Activated T-helper 2 cell treated with anti-CD3 and anti-CD28 coated beads, Interferon-gamma antibody, Interleukin-2, Interleukin-4, amounts not matched to agents 10 μg/mL and 5 μg/mL and 100 μg/mL, durations not matched to agents 14 hours and 24 hours and 36 hours (primary cell): ENCODE data around the gene DDX49. TPM values are rescaled to one million over a fixed set of nuclear protein-coding genes. Genes with fewer than 3 reads are reported as not detected.
"Not testable (repeated sequence)": the region's sequence is repeated elsewhere in the genome, so short reads cannot be mapped to it uniquely, and the experiment has no call there.

Experiments used
- DNase-seq: peaks from one replicate; pipeline ENCODE4 v3.0.0; 2021; ENCODE audit warnings: low spot score
- H3K27ac Mint-ChIP-seq: one replicate; pipeline ENCODE4 v1.8.0; 2021; ENCODE audit warnings: mixed read lengths
- H3K27me3 Mint-ChIP-seq: one replicate; pipeline ENCODE4 v1.8.0; 2021; ENCODE audit warnings: low read depth, mixed read lengths
- H3K36me3 Mint-ChIP-seq: one replicate; pipeline ENCODE4 v1.8.0; 2021; ENCODE audit warnings: low read depth, mixed read lengths
- H3K4me1 Mint-ChIP-seq: one replicate; pipeline ENCODE4 v1.8.0; 2021; ENCODE audit warnings: low read depth, mixed read lengths
- H3K4me3 Mint-ChIP-seq: one replicate; pipeline ENCODE4 v1.8.0; 2021; ENCODE audit warnings: low read depth, mild to moderate bottlenecking, moderate library complexity, mixed read lengths
- H3K9me3 Mint-ChIP-seq: one replicate; pipeline ENCODE4 v1.8.0; 2021; ENCODE audit warnings: mixed read lengths
- intact Hi-C: fragments of 100-400 bp; cut with micrococcal nuclease; formaldehyde crosslinking; loops from one replicate; pipeline ENCODE4 v1.15.1; 2023
- total RNA-seq: library from RNA; stranded (reverse); gene quantifications from 2 replicates; pipeline ENCODE4 v1.2.3, GENCODE V29; 2022

The DDX49 gene
- total RNA-seq, 1 donor from 2014 or later: 77.5 TPM

DNA sequence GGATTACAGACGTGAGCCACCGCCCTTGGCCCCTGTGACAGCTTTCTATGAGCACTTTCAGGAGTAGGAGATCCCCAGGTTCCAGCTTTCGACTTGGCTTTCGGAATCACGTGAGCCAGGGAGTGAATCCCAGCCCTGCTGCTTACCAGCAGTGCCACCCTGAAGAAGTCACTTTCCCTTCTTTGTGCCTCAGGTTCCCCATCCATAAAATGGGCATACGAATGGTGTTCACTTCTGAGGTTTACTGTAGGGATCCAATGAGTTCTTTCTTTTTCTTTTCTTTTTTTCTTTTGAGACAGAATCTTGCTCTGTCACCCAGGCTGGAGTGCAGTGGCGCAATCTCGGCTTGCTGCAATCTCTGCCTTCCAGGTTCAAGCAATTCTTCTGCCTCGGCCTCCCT lies 25.8 kb downstream of the DDX49 start:
- DNase-seq: no peak
- H3K27me3 Mint-ChIP-seq: peaks cover 16% of the 10 kb centered on the region
- intact Hi-C loops: no loop called here
- H3K4me1 Mint-ChIP-seq: peaks cover 2% of the 10 kb centered on the region
- H3K36me3 Mint-ChIP-seq: no peaks in the 10 kb centered on the region
- no peak overlapping the region for H3K4me3 Mint-ChIP-seq
- no peaks in the 10 kb centered on the region for H3K9me3 Mint-ChIP-seq
- no peak overlapping the region for H3K27ac Mint-ChIP-seq

DNA sequence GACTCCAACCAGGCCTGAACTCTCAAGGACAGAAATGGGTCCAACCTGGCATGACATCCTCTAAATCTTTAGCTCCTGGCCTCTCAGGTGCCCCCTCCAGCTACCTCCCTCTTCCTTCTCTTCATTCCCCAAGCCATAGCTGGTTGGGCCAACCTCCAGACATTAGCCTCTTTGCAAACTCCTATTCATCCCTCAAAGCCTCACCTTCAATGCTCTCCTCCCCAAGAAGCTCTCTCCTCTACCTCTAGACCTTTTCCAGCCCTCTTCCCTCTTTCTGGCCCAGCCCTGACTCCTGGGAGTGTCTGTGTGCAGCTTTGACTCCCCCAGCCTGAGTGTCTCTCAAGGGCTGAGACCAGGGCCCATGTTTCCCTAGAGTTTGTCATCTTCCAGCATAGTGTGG lies 26.8 kb downstream of the DDX49 start:
- Mint-ChIP-seq H3K27ac (no peak overlapping the region), H3K9me3 (no peaks in the 10 kb centered on the region), H3K4me1 (no peaks in the 10 kb centered on the region), H3K4me3 (no peak overlapping the region), H3K27me3 (peaks cover 13% of the 10 kb centered on the region), H3K36me3 (no peaks in the 10 kb centered on the region)
- intact Hi-C loops: no loop called here
- DNase-seq: no peak

DNA sequence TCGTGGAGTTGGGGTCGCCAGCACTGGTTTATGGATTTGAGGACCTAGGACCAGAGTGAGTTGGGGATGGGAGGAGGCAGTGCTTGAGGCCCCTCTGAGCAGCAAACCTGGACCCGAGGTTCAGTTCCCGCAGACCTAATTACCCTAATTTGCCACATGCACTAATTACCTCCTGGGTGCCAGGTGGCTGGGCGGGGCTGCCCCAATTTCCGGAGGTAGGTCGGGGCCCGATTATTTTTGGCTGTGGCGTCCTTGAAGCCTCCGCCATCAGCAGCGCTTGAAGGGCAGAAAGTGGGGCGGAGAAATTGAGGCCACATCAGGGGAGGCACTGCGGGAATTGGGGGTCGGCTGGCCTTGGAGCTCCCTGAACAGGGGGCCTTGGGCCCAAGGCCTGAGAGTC lies 27.4 kb downstream of the DDX49 start:
- no peak overlapping the region for H3K4me3 Mint-ChIP-seq
- H3K27me3 Mint-ChIP-seq: peaks cover 7% of the 10 kb centered on the region
- intact Hi-C loops: no loop called here
- H3K36me3 Mint-ChIP-seq: no peaks in the 10 kb centered on the region
- no peaks in the 10 kb centered on the region for H3K9me3 Mint-ChIP-seq
- DNase-seq: no peak
- no peak overlapping the region for H3K27ac Mint-ChIP-seq
- no peaks in the 10 kb centered on the region for H3K4me1 Mint-ChIP-seq

DNA sequence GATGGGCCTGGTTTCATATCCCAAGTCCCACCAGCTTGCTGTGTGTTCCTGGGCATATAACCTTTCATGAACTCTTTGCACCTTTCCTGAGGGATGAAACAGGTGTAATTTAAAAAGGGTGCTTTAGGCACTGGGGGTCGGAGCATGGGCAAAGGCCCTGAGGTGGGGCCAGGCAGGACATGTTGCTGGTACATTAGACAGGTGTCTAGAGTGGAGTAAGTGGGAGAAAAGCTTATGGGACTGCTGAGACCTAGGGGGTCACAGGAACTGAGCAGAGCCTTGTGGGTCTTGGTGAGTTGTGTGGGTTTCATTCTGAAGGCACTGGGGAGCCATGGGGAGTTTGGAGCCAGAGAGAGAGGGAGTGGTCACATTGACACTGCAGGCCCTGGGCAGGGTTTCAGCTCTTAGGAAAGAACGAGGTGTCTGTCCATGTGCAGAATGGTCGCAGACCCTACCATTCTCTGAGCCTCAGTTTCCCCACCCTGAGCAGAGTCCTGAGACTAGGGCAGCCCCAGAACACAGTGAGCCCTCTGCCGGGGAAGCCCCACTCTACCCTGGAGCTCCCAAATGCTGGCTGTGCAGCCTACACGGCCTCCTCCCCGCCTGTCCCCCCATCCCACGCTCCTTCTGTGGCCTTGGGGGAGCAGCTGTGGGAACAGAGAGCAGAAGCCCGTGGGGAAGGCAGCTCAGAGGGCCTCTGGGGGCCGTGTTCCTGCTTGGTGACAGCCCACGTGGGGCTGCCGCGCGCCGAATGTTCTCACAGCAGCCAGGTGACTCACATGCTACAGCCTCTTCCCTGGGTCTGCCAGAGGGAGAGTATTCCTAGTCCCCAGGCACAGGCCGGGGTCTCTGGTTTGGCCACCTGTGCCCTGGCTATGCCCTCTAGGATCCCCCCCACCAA lies 28.8 kb downstream of the DDX49 start:
- no peaks in the 10 kb centered on the region for H3K9me3 Mint-ChIP-seq
- H3K4me1 Mint-ChIP-seq: no peaks in the 10 kb centered on the region
- intact Hi-C loops: no loop called here
- no peak overlapping the region for H3K4me3 Mint-ChIP-seq
- H3K36me3 Mint-ChIP-seq: no peaks in the 10 kb centered on the region
- peaks cover 2% of the 10 kb centered on the region for H3K27me3 Mint-ChIP-seq
- no peak overlapping the region for H3K27ac Mint-ChIP-seq
- DNase-seq: no peak

DNA sequence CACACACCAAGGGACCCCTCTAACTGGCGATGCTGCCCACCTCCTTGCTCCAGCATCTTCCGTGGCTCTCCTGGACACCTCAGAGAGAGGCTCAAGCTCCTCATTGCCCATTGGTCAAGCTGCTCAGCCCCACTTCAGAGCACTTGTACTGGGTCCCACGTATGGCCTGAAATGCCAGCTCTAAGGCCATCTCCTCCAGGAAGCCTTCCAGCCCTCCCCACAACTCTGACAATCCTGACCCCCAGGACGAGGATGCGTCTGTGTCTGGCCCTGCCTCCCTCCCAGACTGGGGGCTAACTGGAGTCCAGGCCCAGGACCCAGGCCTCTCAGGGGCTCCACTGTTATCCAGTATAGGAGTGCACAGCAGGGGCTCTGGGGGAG lies 29.5 kb downstream of the DDX49 start:
- H3K27ac Mint-ChIP-seq: no peak overlapping the region
- H3K36me3 Mint-ChIP-seq: no peaks in the 10 kb centered on the region
- H3K4me3 Mint-ChIP-seq: no peak overlapping the region
- DNase-seq: no peak
- H3K4me1 Mint-ChIP-seq: no peaks in the 10 kb centered on the region
- no peaks in the 10 kb centered on the region for H3K9me3 Mint-ChIP-seq
- intact Hi-C loops: no loop called here
- H3K27me3 Mint-ChIP-seq: peaks cover 2% of the 10 kb centered on the region

DNA sequence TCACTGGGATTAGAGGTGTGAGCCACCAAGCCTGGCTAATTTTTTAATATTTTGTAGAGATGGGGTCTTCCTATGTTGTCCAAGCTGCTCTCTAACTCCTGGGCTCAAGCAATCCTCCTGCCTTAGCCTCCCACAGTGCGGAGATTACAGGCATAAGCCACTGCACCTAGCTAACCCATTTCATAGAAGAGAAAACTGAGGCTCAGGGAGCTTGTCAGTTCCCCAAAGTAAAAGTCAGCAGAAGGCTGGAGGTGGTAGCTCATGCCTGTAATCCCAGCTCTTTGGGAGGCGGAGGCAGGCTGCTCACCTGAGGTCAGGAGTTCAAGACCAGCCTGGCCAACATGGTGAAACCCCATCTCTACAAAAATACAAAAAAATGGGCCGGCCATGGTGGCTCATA lies 30.3 kb downstream of the DDX49 start:
- no peak overlapping the region for H3K27ac Mint-ChIP-seq
- no peak for DNase-seq
- H3K36me3 Mint-ChIP-seq: no peaks in the 10 kb centered on the region
- intact Hi-C loops: no loop called here
- peaks cover 2% of the 10 kb centered on the region for H3K27me3 Mint-ChIP-seq
- peaks cover 1% of the 10 kb centered on the region for H3K9me3 Mint-ChIP-seq
- H3K4me1 Mint-ChIP-seq: no peaks in the 10 kb centered on the region
- H3K4me3 Mint-ChIP-seq: no peak overlapping the region

DNA sequence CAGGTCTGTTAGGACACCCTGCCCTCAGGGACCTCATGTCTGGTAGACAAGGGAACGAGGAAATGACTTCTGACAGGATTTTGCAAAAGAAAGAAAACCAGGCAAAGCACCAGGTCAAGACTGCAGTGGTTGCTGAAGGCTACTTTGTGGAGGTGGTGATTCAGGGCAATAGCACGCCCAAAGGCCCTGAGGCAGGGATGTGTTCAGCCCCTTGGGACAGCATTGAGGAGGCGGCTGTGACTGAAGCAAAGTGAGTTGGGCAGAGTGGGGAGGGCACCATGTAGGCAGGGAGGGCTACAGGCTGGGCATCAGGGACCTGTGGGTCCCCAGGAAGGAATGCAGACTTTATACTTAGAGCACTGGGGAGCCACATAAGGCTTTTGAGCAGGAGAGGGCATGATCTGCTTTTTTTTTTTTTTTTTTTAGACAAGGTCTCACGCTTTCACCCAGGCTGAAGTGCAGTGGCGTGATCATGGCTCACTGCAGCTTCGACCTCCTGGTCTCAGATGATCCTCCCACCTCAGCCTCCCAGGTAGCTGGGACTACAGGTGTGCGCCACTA lies 32.3 kb downstream of the DDX49 start:
- no peak for DNase-seq
- no peak overlapping the region for H3K4me3 Mint-ChIP-seq
- peaks cover 5% of the 10 kb centered on the region for H3K9me3 Mint-ChIP-seq
- no peaks in the 10 kb centered on the region for H3K36me3 Mint-ChIP-seq
- H3K4me1 Mint-ChIP-seq: no peaks in the 10 kb centered on the region
- intact Hi-C loops: no loop called here
- no peak overlapping the region for H3K27ac Mint-ChIP-seq
- no peaks in the 10 kb centered on the region for H3K27me3 Mint-ChIP-seq

DNA sequence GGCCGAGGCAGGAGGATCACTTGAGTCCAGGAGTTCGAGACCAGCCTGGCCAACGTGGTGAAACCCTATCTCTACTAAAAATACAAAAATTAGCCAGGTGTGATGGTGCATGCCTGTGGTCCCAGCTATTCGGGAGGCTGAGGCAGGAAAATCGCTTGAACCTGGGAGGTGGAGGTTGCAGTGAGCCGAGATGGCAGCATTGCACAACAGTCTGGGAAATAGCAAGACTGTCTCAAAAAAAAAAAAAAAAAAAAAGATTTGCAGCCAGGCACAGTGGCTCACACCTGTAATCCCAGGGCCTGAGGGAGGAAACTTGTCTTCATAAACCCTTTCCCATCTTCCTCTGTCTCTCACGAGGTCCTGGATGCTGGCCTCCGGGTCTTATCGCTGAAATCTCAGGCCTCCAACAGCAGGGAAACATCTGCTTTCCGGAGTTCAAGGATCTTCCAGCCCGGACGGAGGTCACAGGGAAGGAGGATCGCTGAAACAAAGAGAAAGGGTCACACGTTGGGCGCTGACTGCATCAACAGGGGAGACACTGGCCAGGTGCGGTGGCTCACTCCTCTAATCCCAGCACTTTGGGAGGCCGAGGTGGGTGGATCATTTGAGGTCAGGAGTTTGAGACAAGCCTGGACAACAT lies 33.0 kb downstream of the DDX49 start:
- H3K9me3 Mint-ChIP-seq, DNase-seq, H3K27ac Mint-ChIP-seq, H3K27me3 Mint-ChIP-seq, H3K4me3 Mint-ChIP-seq, H3K4me1 Mint-ChIP-seq, intact Hi-C loops, H3K36me3 Mint-ChIP-seq: not testable (repeated sequence)

DNA sequence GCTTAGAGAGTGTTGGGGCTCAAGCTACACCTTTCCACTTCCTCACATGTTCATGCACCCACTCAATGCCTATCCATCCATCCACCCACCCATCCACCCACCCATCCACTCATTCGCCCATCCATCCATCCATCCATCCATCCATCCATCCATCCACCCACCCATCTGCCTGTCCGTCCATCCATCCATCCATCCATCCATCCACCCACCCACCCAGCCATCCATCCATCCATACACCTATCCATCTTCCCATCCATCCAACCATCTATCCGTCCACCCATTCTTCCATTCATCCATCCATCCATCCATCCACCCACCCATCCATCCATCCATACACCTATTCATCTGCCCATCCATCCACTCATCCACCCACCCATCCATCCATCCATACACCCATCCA lies 34.6 kb downstream of the DDX49 start:
- Mint-ChIP-seq H3K9me3 (peaks cover 5% of the 10 kb centered on the region), H3K4me1 (no peaks in the 10 kb centered on the region), H3K4me3 (no peak overlapping the region), H3K27ac (no peak overlapping the region), H3K27me3 (peaks cover 2% of the 10 kb centered on the region), H3K36me3 (no peaks in the 10 kb centered on the region)
- DNase-seq: no peak
- intact Hi-C loops: no loop called here

DNA sequence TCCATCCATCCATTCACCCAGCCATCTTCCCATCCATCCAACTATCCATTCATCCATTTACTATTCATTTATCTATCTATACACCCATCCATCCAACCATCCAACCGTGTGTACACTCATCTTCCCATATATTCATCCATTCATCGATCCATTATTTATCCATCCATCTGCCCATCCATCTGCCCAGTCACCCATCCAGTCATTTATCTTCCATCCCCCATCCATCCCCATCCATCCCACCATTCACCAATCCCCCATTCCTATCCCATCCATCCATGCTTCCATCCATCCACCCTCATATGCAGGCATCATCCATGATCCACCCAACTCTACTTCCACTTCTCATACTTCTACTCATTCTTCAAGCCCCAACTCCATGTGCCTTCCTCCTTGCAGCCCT lies 35.5 kb downstream of the DDX49 start:
- Mint-ChIP-seq H3K36me3 (no peaks in the 10 kb centered on the region), H3K4me3 (no peak overlapping the region), H3K27me3 (peaks cover 2% of the 10 kb centered on the region), H3K27ac (no peak overlapping the region), H3K4me1 (no peaks in the 10 kb centered on the region), H3K9me3 (peaks cover 5% of the 10 kb centered on the region)
- intact Hi-C loops: no loop called here
- no peak for DNase-seq

DNA sequence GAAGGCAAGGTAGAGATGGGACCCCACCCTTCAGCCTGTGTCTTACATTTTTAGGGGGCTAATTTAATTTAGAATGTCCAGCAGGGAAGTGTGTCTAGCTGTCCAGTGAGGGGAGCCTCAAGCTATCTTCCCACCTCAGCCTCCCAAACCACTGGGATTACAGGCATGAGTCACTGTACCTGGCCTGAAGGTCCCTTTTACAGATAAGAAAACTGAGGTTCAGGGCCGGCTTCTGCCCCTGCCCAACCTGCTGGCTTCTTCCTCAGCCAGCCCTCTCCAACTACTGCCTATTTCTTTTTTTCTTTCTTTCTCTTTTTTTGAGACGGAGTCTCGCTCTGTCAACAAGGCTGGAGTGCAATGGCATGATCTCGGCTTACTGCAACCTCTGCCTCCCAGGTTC lies 40.9 kb downstream of the DDX49 start:
- Mint-ChIP-seq H3K27me3 (peaks cover 14% of the 10 kb centered on the region), H3K4me1 (no peaks in the 10 kb centered on the region)

DNA sequence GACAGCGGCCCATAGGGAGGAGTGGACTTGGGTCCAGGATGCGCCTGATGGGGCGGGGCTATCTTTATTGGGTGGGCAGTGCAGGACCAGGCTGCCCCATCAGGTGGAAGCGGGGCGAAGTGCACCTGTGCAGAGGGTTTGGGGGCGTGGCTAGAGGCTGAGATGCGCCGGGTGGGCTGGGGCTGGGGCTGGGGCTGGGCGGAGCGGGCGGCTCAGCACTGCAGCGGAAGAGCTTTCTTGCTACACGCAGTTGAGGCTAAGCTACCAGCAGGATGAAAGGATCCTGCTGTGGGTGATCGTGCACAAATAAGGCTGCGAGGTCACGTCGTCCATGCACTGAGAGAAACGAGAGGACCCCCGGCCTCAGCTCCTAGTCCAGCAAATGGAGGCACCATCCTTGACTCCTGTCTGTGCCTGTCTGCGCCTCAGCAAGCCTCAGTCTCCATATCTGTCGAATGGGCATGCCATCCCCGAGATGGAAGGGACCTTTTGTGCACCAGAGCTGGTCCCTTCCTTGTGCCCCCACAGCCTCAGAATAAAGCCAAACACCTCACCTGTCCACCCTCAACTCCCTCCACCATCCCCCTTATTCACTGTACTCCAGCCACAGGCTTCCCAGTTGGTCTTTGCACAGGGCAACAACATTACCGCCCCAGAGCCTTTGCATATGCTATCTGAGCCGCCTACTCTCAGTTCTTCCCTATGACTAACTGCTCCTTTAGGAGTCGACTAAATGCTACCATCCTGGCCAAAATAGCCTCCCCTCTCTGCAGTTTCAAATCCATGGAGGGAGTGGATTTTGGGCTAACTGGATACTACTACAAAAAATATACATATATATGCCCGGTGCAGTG lies 42.5 kb downstream of the DDX49 start:
- Mint-ChIP-seq H3K4me3 (no peak overlapping the region), H3K36me3 (no peaks in the 10 kb centered on the region)
- DNase-seq: no peak

More for the DNA sequence above, 40.9 kb downstream of the DDX49 start:
- H3K4me3 Mint-ChIP-seq: no peak overlapping the region
- no peak for DNase-seq
- H3K36me3 Mint-ChIP-seq: no peaks in the 10 kb centered on the region
- no peaks in the 10 kb centered on the region for H3K9me3 Mint-ChIP-seq
- H3K27ac Mint-ChIP-seq: no peak overlapping the region
- intact Hi-C loops: no loop called here

More for the DNA sequence above, 42.5 kb downstream of the DDX49 start:
- H3K27me3 Mint-ChIP-seq: peaks cover 14% of the 10 kb centered on the region
- intact Hi-C loops: no loop called here
- H3K9me3 Mint-ChIP-seq: no peaks in the 10 kb centered on the region
- no peak overlapping the region for H3K27ac Mint-ChIP-seq
- no peaks in the 10 kb centered on the region for H3K4me1 Mint-ChIP-seq
